ENCODE results near the gene SIGLEC12.
"Not testable (repeated sequence)": the region's sequence is repeated elsewhere in the genome, so short reads cannot be mapped to it uniquely, and the experiment has no call there.

Gene SIGLEC12

DNA sequence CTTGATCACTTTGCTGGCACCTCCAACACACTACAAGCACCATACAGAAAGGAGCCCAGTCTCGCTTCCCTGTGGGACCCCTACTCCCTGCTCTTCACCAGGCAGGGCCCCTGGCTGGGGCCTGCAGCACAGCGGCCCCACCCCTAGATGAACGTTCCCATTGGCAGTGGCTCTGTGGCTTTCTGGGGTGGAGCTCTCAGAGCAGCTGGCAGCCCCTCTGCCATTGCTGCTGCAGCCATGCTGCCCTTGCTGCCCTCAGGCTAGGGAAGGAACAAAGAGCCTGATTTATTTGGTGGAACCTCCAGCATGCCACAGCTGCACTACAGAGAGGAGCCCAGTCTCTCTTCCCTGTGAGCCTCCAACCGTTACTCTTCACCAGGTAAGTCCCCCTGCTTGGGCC, 24.1 kb upstream of the SIGLEC12 start:
- no peak overlapping the region for H3K4me3 ChIP-seq
- no peak overlapping the region for H3K27ac ChIP-seq

DNA sequence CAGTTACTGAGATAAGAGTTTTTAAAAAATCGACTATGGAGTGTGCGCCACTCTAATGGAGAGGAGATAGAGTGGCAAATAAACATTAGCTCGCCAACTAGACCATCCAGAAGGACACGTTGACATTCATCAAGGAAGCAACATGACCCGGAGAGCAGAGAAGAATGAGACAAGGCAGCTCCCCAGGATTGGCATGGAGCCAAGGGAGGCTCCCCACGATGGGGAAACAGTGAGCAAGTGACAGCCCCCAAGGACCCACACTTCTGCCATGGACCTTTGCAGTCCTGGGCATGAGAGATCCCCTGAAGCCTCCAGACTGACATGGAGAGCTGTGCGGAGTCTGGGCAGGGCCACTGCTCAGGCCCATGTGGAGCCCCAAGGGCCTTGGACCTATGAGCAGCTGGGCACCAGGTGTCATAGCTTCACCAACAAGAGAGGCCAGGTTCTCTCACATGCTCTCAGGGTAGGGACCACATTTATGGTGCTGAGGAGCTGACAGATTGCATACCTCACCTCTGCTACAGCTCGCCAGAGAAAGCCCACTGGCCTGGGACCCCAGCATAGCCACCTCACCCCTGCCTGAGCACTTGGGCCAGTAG, 23.2 kb upstream of the SIGLEC12 start:
- Histone ChIP-seq H3K4me3 (no peak overlapping the region), H3K27ac (no peak overlapping the region)

DNA sequence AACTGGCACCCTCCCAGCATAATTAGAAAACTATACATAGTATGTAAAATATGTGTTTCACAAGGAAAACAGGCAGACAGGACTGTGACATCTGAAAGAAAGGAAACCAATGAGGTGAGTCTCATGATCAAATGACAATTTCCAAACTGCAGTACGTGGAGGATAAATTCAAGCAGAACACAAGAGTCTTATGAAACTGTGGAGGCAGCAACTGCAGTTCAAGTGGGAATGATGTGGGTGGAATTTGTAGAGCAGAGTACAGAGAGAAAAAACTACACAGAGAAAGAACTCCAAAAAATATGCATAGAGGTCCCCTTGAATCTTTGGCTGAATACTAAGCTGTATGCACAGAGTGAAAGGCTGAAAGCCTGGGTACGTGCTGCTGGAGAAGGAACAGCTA, 20.2 kb upstream of the SIGLEC12 start:
- no peak overlapping the region for H3K4me3 ChIP-seq
- no peak overlapping the region for H3K27ac ChIP-seq

DNA sequence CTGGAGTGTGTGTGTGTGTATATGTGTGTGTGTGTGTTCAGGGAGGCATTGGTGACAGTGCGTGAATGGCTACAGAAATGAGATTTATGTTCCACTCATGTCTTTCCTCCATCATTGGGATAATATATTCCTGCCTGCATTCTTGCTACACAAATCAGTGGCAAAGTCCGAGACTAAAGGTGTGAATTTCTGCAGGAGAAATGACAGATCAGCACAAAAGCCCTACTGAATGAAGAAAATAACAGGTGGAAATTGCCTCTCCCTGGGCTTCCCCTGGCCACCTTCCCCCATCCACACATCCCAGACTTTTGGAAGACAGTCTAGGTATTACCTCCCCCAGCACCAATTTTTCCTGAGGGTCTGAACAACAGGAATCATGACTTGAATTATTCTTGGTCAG, 19.8 kb upstream of the SIGLEC12 start:
- Histone ChIP-seq H3K4me3 (no peak overlapping the region), H3K27ac (no peak overlapping the region)

DNA sequence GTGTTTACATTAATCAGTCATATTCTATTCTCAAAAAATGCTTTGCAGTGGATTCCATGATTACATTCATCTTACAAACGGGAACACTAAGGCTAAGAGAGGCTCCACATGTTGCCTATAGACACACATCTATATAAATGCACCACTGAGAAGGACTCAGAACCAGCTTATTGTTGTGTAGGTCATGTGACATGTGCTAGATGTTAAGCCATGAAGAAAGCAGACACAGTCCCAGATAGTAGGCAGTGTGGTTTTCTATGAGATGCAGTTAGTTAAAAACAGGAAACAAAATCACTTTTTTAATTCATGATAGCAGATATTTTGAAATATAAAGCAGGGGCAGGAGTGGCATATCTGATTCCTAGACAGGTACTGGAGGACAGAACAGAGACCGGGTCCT, 19.1 kb upstream of the SIGLEC12 start:
- Histone ChIP-seq H3K4me3 (no peak overlapping the region), H3K27ac (no peak overlapping the region)

DNA sequence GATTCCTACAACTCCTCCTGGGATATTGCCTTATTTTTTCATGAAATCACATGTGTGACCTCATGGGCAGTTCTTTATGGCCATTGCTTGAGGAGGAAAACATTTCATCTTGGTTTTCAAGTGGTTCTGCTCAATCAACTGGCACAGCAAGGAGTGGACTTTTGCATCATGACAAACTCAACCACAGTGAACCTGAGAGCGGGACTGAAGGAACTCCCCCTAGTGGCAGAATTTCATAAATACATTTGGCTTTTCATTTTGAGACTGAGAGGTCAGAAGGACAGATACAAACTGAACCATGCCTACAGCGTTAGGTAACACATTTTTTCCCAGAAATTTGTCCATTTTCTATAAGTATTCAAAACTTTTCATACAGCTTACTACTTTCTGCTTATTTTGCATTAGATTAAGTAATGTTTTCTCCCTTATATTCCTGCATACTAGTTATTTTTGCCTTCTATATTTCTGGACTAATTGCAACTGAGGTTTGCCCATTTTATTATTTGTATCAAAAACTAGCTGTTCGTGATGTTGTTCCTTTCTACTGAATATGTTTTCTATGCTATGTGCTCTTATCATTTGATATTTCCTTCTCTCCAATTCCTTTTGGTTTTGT, 13.4 kb upstream of the SIGLEC12 start:
- H3K27ac ChIP-seq: no peak overlapping the region
- H3K4me3 ChIP-seq: no peak overlapping the region

DNA sequence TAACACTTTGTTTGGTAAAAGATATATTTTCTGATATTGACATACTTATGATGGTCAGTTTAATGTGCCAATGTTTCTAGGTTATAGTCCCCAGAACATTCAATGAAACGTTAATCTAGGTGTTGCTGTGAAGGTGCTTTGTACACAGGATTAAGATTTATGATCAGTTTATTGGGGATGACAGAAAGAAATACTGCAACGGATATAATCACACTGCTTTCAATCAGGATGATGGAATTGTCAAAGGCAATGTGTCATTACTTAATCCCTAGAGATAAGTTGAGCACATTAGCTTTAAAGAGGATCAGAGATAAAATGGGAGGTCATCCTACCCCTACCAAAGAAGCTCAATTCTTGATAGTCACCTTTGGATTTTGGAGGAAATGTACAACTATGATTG, 12.4 kb upstream of the SIGLEC12 start:
- H3K4me3 ChIP-seq: no peak overlapping the region
- H3K27ac ChIP-seq: no peak overlapping the region

DNA sequence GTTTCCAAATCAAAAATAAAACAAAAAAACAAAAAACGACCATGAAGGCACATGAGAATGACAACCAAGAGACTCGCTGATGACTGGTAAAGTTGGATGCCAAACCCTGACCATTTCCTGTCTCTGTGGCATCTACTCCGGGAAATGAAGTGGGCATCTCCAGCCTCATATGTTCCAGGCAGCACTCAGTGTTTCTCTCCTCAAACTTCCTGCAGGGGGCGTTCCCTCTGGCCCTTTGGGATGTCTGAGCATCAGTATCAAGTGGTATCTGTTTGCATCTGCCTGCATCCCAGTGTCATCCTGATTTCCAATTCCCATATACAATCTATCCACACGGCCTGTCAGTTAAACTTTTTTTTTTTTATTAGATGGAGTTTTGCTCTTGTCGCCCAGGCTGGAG, 9.8 kb upstream of the SIGLEC12 start:
- Histone ChIP-seq H3K4me3 (no peak overlapping the region), H3K27ac (no peak overlapping the region)

DNA sequence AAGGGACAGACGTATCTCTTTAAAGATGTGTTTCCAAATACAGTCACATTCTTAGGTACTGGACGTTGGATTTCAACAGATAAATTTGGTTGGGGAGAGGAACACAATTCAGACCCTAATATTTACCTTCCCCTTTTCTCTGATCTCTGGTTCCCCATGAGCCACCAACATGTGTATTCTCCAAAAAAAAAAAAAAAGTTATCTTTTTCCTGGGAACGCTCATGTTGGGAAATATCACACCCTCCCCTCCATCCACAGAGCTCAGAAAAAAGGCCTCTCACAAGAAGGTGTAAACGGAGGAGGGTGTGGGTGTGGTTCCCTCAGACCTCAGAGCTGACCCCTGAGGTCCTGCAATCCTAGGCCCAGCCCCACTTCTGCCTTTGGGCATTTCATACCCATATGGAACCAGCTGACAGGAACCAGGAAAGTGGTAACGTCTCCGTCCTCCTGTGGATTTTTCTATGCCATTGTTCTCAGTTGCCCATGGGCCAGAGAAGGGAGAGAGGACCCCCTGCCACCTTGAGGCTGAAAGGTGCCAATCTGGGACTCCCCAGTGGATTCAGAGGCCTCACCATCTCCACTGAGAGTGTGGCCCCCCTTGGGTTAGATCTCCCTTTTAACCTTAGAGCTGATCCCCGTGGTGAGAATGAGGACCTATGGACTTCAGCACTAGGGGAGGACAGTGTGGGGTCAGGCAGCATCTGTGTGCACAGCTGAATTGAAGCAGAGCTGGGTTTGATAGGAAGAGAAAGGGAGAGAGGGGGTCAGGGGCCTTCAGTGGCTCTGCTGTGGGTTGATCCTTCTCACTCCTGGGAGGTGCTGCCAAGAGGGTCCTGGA, 8.4 kb upstream of the SIGLEC12 start:
- Histone ChIP-seq H3K4me3 (no peak overlapping the region), H3K27ac (no peak overlapping the region)

DNA sequence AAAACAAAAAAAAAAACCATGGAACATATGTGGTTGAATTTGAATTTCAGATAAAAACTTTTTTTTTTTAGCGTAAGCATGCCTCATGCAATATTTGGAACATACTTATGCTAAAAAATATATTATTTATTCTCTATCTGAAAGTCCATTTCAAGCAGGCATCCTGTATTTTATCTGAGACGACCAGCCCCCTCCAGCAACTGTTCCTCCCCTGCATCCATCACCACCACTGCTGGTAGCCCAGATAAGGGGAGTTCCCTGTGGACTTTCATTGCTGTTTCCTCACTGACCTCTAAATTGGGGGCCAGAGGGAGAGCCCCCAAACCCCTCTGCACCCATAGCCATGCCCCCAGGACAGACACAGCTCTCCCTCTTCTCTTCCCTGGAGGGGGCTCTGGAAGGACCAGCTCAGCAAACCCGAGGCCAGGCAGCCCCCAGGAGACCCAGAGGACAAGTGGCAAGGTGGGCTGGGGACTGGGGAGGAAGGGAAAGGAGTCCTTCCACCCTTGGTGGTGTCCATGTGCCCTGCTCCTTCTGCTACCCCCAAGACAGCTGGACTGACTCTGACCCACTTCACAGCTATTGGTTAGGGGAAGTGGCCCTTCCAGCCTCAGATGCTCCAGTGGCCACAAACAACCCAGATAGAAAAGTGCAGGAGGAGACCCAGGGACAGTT, 6.6 kb upstream of the SIGLEC12 start:
- Histone ChIP-seq H3K27ac (no peak overlapping the region), H3K4me3 (no peak overlapping the region)

DNA sequence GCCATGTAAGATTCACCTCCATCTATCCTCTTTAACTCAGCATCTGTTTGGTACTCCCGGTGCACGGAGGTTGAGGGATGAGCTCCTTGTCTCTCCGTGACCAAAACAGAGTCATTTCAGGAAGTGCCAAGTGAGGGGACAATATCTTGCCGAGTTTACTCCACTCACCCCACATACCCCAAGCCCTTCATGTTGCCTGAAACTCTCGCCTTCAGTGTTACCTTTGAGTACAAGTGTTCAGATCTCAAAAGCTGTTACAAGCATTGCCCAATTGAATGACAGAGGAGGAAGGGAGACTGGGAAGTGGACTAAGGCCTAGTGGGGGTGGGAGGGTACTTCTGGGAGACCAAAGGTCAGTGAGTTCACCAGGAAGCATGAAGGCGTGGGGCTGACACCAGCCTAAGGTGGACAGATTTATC, 6.0 kb upstream of the SIGLEC12 start:
- H3K4me3 ChIP-seq: no peak overlapping the region

DNA sequence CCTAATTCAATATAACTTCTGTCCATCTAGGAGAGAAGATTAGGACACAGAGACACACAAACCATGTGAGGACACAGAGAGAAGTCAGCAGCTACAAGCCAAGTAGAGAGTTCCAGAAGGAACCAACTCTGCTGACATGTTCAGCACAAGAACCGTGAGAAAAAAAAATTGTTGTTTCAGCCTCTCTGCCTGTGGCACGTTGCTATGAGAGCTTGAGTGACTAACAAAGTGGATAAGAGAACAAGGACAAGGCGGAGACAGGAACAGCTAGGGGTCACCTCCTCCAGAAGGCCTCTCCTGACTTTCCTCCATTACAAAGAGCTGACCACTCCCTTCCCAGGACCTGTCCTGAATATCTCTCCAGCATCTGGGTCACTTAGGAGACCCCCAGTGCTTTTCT, 5.6 kb upstream of the SIGLEC12 start:
- Histone ChIP-seq H3K4me3 (no peak overlapping the region), H3K27ac (no peak overlapping the region)

More for the DNA sequence above, 6.0 kb upstream of the SIGLEC12 start:
- H3K27ac ChIP-seq: no peak overlapping the region

DNA sequence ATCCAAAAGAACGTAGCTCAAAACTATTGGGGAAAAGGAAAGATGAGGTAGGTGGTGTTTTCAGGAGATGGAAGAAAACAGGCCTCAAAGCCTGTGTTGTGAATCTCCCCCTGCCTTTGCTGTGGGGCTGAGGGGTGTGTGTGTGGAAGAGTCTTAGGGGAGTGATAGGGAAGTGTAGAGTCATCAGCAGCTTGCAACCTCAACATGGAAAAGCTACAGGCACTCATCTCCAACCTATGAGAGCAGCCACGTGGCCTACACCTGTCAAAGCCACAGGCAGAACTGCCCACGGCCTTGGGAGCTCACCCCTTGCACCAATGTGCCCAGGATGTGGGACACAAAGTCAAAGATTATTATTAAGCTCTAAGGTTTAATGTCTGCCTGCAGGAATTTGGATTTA, 4.3 kb upstream of the SIGLEC12 start:
- Histone ChIP-seq H3K27ac (no peak overlapping the region), H3K4me3 (no peak overlapping the region)

DNA sequence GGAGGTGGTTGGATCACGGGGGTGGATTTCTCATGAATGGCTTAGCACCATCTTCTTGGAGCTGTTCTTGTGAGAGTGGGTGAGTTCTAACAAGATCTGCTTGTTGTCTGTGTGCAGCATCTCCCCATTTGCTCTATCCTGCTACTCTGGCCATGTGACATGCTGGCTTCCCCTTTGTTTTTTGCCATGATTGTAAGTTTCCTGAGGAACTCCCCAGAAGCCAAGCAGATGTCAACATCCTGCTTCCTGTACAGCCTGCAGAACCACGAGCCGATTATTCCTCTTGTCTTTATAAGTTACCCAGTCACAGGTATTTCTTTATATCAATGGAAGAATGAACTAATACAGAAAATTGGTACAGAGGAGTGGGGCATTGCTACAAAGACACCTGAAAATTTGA, 2.3 kb upstream of the SIGLEC12 start:
- Histone ChIP-seq H3K27ac (no peak overlapping the region), H3K4me3 (no peak overlapping the region)

DNA sequence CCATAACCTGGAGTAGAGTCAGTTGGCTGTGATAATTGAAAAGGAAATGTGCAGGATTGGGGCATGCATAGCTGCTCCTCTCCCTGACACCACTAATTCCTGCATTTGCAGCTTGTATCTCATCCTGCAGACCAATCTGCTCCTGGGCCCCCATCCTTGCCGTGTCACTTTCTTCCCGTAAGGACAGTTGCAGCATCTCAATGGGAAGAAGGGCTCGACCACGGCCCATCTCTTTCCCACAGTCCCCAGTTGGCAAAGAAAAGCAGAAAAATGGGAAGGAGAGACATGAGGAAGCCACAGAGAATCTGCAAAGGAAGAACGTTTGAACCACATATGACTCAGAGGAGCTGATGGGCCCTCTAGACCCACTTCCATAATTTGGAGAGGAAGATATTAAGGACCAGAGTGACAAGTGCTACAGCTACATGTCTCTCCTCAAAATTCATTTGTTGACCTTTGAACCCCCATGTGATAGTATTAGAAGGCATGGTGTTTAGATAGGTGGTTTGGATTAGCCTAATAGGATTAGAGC, 1.8 kb upstream of the SIGLEC12 start:
- no peak overlapping the region for H3K27ac ChIP-seq
- no peak overlapping the region for H3K4me3 ChIP-seq

DNA sequence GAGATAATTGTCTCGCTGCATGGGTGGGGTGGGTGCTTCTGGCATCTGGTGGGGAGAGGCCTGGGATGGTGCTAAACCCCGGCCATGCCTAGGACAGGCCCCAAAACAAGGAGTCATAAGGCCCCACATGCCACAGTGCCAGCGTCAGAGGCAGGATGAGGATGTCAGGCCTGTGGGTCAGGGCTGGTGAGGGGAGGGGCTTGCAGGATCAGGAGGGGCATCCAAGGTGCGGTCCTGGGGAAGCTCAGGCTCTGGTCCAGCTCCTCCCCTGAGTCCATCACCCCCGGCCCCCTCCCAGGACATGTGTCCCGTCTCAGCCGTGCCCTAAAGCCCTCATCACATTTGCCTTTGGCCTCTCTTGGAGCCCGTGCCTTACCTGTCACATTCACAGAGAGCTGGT, 669 bp downstream of the SIGLEC12 start:
- not testable (repeated sequence) for H3K27ac ChIP-seq

DNA sequence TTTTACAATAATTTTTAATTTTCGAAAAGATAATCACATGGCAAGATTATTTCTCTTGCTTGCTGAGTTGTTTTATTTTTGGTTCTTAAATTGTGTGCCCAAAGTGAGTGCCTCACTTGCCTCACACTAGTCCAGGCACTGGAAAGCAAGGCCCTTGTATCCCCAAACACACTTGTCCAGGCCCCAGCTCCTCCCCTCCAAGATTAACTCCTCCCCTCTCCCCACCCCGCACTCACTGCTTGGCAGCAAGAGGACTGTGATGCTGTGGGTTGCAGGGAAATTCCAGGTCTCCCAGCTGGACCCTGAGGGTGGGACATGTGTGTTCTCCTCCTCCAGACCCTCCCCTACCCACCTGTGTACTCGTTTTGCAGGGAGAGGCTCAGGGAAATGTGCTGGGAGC, 3.9 kb downstream of the SIGLEC12 start:
- H3K27ac ChIP-seq: no peak overlapping the region

More for the DNA sequence above, 669 bp downstream of the SIGLEC12 start:
- H3K4me3 ChIP-seq: not testable (repeated sequence)

DNA sequence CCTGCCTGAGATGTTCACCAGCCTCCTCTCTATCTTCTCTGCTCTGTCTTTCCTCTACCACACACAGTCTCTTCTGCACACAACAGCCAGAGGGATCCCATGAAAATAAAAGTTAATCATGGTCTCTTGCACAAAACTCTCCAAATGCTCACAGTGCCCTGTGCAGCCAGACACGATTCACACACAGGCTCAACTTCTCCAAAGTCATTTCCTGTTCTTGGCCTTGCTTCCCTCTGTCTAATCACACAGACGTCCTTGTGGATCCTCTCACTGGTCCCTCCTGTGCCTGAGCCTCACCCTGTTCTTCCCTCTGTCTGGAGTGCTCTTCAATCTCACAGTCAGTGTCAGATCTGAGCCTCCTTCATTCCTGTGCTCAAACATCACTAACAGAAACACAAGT, 7.8 kb downstream of the SIGLEC12 start:
- Histone ChIP-seq H3K27ac (no peak overlapping the region), H3K4me3 (no peak overlapping the region)

More for the DNA sequence above, 3.9 kb downstream of the SIGLEC12 start:
- H3K4me3 ChIP-seq: no peak overlapping the region

DNA sequence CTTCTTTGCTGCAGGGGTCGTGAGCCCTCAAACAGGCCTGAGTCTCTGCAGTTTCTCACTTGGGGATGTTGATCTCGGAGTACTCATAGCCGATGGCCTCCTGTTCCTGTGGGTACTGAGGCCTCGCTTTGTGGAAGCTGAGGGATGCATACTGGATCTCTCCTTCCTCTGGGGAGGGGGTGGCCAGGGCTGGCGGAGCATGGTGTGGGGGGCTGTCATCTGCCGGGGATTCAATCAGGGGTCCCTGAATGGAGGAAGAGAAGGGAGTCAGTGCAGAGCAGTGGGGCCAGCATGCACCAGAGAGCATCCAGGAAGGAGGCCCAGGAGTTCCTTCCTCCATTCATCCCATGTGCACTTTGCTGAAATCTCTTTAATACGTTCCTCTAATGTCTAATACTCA, 10.0 kb downstream of the SIGLEC12 start:
- no peak overlapping the region for H3K27ac ChIP-seq

DNA sequence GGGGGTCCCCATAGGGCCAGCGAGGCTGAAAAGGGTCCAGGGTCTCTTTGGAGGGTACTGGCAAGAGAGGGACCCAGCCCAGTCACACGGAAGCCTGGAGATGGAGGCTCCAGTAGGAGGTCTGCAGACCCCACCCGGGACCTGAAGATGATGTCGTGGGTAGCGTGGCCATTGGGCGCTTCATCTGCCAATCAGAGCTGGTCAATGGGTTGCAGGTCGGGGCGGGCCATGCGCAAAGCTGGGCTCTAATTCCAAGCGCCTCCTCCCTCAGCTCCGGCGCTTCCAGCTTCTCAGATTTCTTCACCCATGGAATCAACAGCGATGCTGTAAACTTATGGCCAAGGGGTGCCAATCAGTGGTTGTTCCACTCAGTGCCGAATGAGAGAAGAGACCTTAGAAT, 10.9 kb downstream of the SIGLEC12 start:
- no peak overlapping the region for H3K4me3 ChIP-seq
- H3K27ac ChIP-seq: no peak overlapping the region

More for the DNA sequence above, 10.0 kb downstream of the SIGLEC12 start:
- no peak overlapping the region for H3K4me3 ChIP-seq

All from skin epidermis (tissue), 12 donors.